IMR-90 (cell line): Measurements from ENCODE around the gene TOM1L1. TPM values are rescaled to one million over a fixed set of nuclear protein-coding genes. Genes with fewer than 3 reads are reported as not detected.
"Not testable (repeated sequence)": the region's sequence is repeated elsewhere in the genome, so short reads cannot be mapped to it uniquely, and the experiment has no call there.

Experiments used
- ATAC-seq: fragments of 200-7000 bp; cut with Tn5 transposase; 2 replicates; pipeline ENCODE4 v1.9.1; 2020; ENCODE audit warnings: low read depth, mild to moderate bottlenecking, moderate library complexity
- BruUV-seq: library from RNA; stranded (reverse); fragments of 400-500 nt; replicated peaks from 2 replicates; lab custom pipeline; 2021; lab: Mats Ljungman, UMichigan
- CTCF ChIA-PET: fragments of 300-600 bp; formaldehyde crosslinking; extraction: SDS; loops from one replicate; lab custom pipeline; 2021; ENCODE audit warnings: antibody characterized with exemption; lab: Yijun Ruan, JAX
- POLR2A ChIA-PET: fragments of 300-600 bp; sonication (Branson Sonifier 250); formaldehyde crosslinking; loops from one replicate; lab custom pipeline; 2022; ENCODE audit warnings: antibody characterized with exemption; ENCODE audit not compliant: unreplicated experiment; lab: Charles Lee
- DNase-seq: peaks from one replicate; pipeline ENCODE4 v3.0.0; 2013
- H2AFZ ChIP-seq: replicated peaks from 2 replicates; pipeline ENCODE3; 2013; ENCODE audit warnings: low read length, mild to moderate bottlenecking; ENCODE audit not compliant: poor library complexity
- H2AK5ac ChIP-seq: 2 replicates; pipeline ENCODE4 v1.6.1; 2013; ENCODE audit warnings: low read depth, low read length, inconsistent platforms
- H2AK9ac ChIP-seq: replicated peaks from 2 replicates; pipeline ENCODE3; 2013; ENCODE audit warnings: mild to moderate bottlenecking, low read depth, low read length, moderate library complexity; ENCODE audit not compliant: poor library complexity
- H2BK120ac ChIP-seq: 2 replicates; pipeline ENCODE4 v1.6.1; 2013; ENCODE audit warnings: low read depth, low read length, inconsistent platforms
- H2BK15ac ChIP-seq: 3 replicates; pipeline ENCODE4 v1.6.1; 2013; ENCODE audit warnings: low read depth, low read length, inconsistent platforms
- H2BK20ac ChIP-seq: 2 replicates; pipeline ENCODE4 v1.6.1; 2013; ENCODE audit warnings: low read depth, mild to moderate bottlenecking, inconsistent platforms, low read length, moderate library complexity
- H2BK5ac ChIP-seq: 2 replicates; pipeline ENCODE4 v1.6.1; 2013; ENCODE audit warnings: mild to moderate bottlenecking, low read depth, low read length, inconsistent platforms; ENCODE audit not compliant: poor library complexity, severe bottlenecking
- H3K14ac ChIP-seq: replicated peaks from 2 replicates; pipeline ENCODE4 v1.6.1; 2013; ENCODE audit warnings: low read depth, low read length, inconsistent platforms
- H3K18ac ChIP-seq: 2 replicates; pipeline ENCODE4 v1.6.1; 2013; ENCODE audit warnings: low read depth, low read length, control low read depth
- H3K23ac ChIP-seq: 2 replicates; pipeline ENCODE4 v1.6.1; 2013; ENCODE audit warnings: low read depth, low read length, inconsistent platforms
- H3K27ac ChIP-seq: 2 replicates; pipeline ENCODE4 v1.5.1; 2013; ENCODE audit warnings: mild to moderate bottlenecking, control low read depth, low read length; ENCODE audit not compliant: insufficient read depth
- H3K27me3 ChIP-seq: 2 replicates; pipeline ENCODE4 v1.6.1; 2013; ENCODE audit warnings: low read length; ENCODE audit not compliant: control insufficient read depth, insufficient read depth
- H3K36me3 ChIP-seq: 2 replicates; pipeline ENCODE4 v1.6.1; 2013; ENCODE audit warnings: low read length, mixed read lengths; ENCODE audit not compliant: control insufficient read depth, insufficient read depth
- H3K4ac ChIP-seq: 2 replicates; pipeline ENCODE4 v1.6.1; 2013; ENCODE audit warnings: low read depth, low read length, inconsistent platforms
- H3K4me1 ChIP-seq: 2 replicates; pipeline ENCODE4 v1.6.1; 2013; ENCODE audit warnings: low read length, mixed read lengths; ENCODE audit not compliant: control insufficient read depth, insufficient read depth
- H3K4me2 ChIP-seq: 2 replicates; pipeline ENCODE4 v1.6.1; 2013; ENCODE audit warnings: low read depth, mild to moderate bottlenecking, control low read depth, low read length, moderate library complexity
- H3K4me3 ChIP-seq: 2 replicates; pipeline ENCODE4 v1.5.1; 2013; ENCODE audit warnings: low read depth, mild to moderate bottlenecking, control low read depth, low read length, moderate library complexity; ENCODE audit not compliant: insufficient read depth
- H3K56ac ChIP-seq: 2 replicates; pipeline ENCODE4 v1.6.1; 2013; ENCODE audit warnings: low read length, inconsistent platforms; ENCODE audit not compliant: insufficient read depth; ENCODE audit errors: extremely low read depth
- H3K79me1 ChIP-seq, 2 experiments: 2 replicates each; pipeline ENCODE4 v1.6.1; 2013; ENCODE audit warnings: low read length in 2 of 2, inconsistent platforms in 1 of 2, low read depth in 1 of 2
- H3K9ac ChIP-seq: 2 replicates; pipeline ENCODE4 v1.6.1; 2013; ENCODE audit warnings: low read depth, low read length, control low read depth
- H3K9me1 ChIP-seq: 2 replicates; pipeline ENCODE4 v1.6.1; 2013; ENCODE audit warnings: low read length, inconsistent platforms; ENCODE audit not compliant: insufficient read depth
- H3K9me3 ChIP-seq: 2 replicates; pipeline ENCODE4 v1.6.1; 2013; ENCODE audit warnings: low read length; ENCODE audit not compliant: control insufficient read depth, insufficient read depth
- H4K20me1 ChIP-seq: 2 replicates; pipeline ENCODE4 v1.6.1; 2013; ENCODE audit warnings: low read length, inconsistent platforms; ENCODE audit not compliant: insufficient read depth
- H4K5ac ChIP-seq: 2 replicates; pipeline ENCODE4 v1.6.1; 2013; ENCODE audit warnings: mild to moderate bottlenecking, low read depth, low read length, control low read depth
- H4K8ac ChIP-seq, 2 experiments: 2 replicates each; pipeline ENCODE4 v1.6.1; 2013; ENCODE audit warnings: low read depth in 2 of 2, low read length in 2 of 2, control low read depth in 1 of 2, inconsistent platforms in 1 of 2
- H4K91ac ChIP-seq: 2 replicates; pipeline ENCODE4 v1.6.1; 2013; ENCODE audit warnings: low read depth, low read length, inconsistent platforms; ENCODE audit not compliant: insufficient read depth
- MAFK ChIP-seq: IDR thresholded peaks from 2 replicates; pipeline ENCODE4 v1.6.1; 2012; ENCODE audit warnings: low read depth, low read length, improper control_type of control experiment
- MAZ ChIP-seq: IDR thresholded peaks from 2 replicates; pipeline ENCODE4 v1.6.1; 2012; ENCODE audit warnings: low read depth, mild to moderate bottlenecking, low read length, improper control_type of control experiment, moderate library complexity, borderline replicate concordance
- POLR2A ChIP-seq: IDR thresholded peaks from 2 replicates; pipeline ENCODE4 v1.6.1; 2012; ENCODE audit warnings: mild to moderate bottlenecking, low read depth, low read length
- RAD21 ChIP-seq: IDR thresholded peaks from 2 replicates; pipeline ENCODE4 v1.6.1; 2012; ENCODE audit warnings: low read length, improper control_type of control experiment
- WGBS, 2 experiments: methylation state at CpG; one replicate each; pipeline versions ENCODE4 v1.1.5 to v1.1.7; 2013; ENCODE audit warnings: missing lambda C conversion rate in 2 of 2; ENCODE audit not compliant: insufficient read length in 1 of 2; ENCODE audit errors: extremely low coverage in 2 of 2; 5-methylcytosine and 5-hydroxymethylcytosine counted together
- dilution Hi-C: fragments of 300-500 bp; cut with HindIII; formaldehyde crosslinking; loops from one replicate; pipeline ENCODE4 v1.14.3; 2018; ENCODE audit warnings: low sequenced_read_pairs; ENCODE audit not compliant: unreplicated experiment
- in situ Hi-C: fragments of 300-500 bp; cut with MboI; formaldehyde crosslinking; loops from 3 replicates; pipeline ENCODE4 v1.14.3; 2019; ENCODE audit warnings: low sequenced_read_pairs, inconsistent platforms, mixed read lengths
- intact Hi-C: fragments of 100-400 bp; cut with micrococcal nuclease; formaldehyde crosslinking; loops from 2 replicates; pipeline ENCODE4 v1.10.0; 2022
- polyA plus RNA-seq, 3 experiments: library from polyadenylated mRNA; depleted of rRNA; stranded (reverse); fragments of >200 nt; gene quantifications; 2 replicates each; pipeline ENCODE4 v1.2.3, GENCODE V29; 2012; ENCODE audit warnings: low replicate concordance in 1 of 3
- total RNA-seq: library from RNA; depleted of rRNA; stranded (reverse); fragments of >200 nt; gene quantifications from 2 replicates; pipeline ENCODE4 v1.2.3, GENCODE V29; 2012

Gene TOM1L1
- total and polyA plus RNA-seq, 2 of the 4 experiments (the other 2 are of a cell fraction): 13.0 to 20.1 TPM

GRCh38 chr17:54870671-54871175 lies 29.9 kb upstream of the TOM1L1 start:
- H3K9ac ChIP-seq: no peak overlapping the region
- no CpG with 5 or more reads among the region's 1 CpG for WGBS, 2 experiments
- H2AK5ac ChIP-seq: no peak overlapping the region
- in situ Hi-C loops: no loop called here
- H3K56ac ChIP-seq: no peak overlapping the region
- H4K8ac ChIP-seq: no peak overlapping the region
- no peak overlapping the region for H3K27ac ChIP-seq
- no peaks in the 10 kb centered on the region for H3K9me3 ChIP-seq
- no peaks in the 10 kb centered on the region for H3K36me3 ChIP-seq
- no peak overlapping the region for H3K4me3 ChIP-seq
- no peaks in the 10 kb centered on the region for H3K79me1 ChIP-seq
- DNase-seq (no peak), ATAC-seq (no peak)
- no peak overlapping the region for H3K4me2 ChIP-seq
- POLR2A ChIA-PET: no interaction called here
- no peak overlapping the region for H3K4ac ChIP-seq
- H3K18ac ChIP-seq: no peak overlapping the region
- no peak overlapping the region for H2AK9ac ChIP-seq
- H2AFZ ChIP-seq: no peak overlapping the region
- H2BK5ac ChIP-seq: no peak overlapping the region
- no peak overlapping the region for H2BK120ac ChIP-seq
- dilution Hi-C loops: no loop called here
- no peak overlapping the region for H3K23ac ChIP-seq
- no peaks in the 10 kb centered on the region for H3K4me1 ChIP-seq
- no peak overlapping the region for H2BK15ac ChIP-seq
- H4K5ac ChIP-seq: no peak overlapping the region
- CTCF ChIA-PET: no interaction called here
- H3K27me3 ChIP-seq: no peaks in the 10 kb centered on the region
- H4K91ac ChIP-seq: no peak overlapping the region
- H2BK20ac ChIP-seq: no peak overlapping the region
- H3K9me1 ChIP-seq: no peaks in the 10 kb centered on the region
- TF ChIP-seq RAD21: no peak
- TF ChIP-seq POLR2A: no peak
- TF ChIP-seq MAFK: no peak
- no peak for TF ChIP-seq MAZ
- no TSS peak for BruUV-seq
- no peaks in the 10 kb centered on the region for H4K20me1 ChIP-seq
- H3K14ac ChIP-seq: no peak overlapping the region
- intact Hi-C loops: no loop called here

- BruUV-seq, ATAC-seq, intact Hi-C loops, H2BK20ac ChIP-seq, H3K9me1 ChIP-seq, H2AK9ac ChIP-seq, H3K56ac ChIP-seq, H4K8ac ChIP-seq, H3K36me3 ChIP-seq, H3K27ac ChIP-seq, H4K5ac ChIP-seq, H2AFZ ChIP-seq, H3K4me1 ChIP-seq, CTCF ChIA-PET, H2AK5ac ChIP-seq, H3K18ac ChIP-seq, H3K79me1 ChIP-seq, H2BK120ac ChIP-seq, POLR2A ChIA-PET, in situ Hi-C loops, H4K91ac ChIP-seq, H3K14ac ChIP-seq, H4K20me1 ChIP-seq, H3K9me3 ChIP-seq, dilution Hi-C loops, H2BK5ac ChIP-seq, H3K23ac ChIP-seq, H3K27me3 ChIP-seq, H3K4me2 ChIP-seq, H3K4ac ChIP-seq, H3K9ac ChIP-seq, DNase-seq, H2BK15ac ChIP-seq, H3K4me3 ChIP-seq: not testable (repeated sequence)
- WGBS, 2 experiments: no CpG with 5 or more reads among the region's 2 CpGs
Measured at GRCh38 chr17:54875906-54876305, 24.7 kb upstream of the TOM1L1 start.
